ENCODE results near the gene DAP. TPM values are rescaled to one million over a fixed set of nuclear protein-coding genes. Genes with fewer than 3 reads are reported as not detected.

Gene DAP
- total and polyA plus RNA-seq, 12 donors, result 14.2 to 52.5 (median 28.0) TPM

DNA sequence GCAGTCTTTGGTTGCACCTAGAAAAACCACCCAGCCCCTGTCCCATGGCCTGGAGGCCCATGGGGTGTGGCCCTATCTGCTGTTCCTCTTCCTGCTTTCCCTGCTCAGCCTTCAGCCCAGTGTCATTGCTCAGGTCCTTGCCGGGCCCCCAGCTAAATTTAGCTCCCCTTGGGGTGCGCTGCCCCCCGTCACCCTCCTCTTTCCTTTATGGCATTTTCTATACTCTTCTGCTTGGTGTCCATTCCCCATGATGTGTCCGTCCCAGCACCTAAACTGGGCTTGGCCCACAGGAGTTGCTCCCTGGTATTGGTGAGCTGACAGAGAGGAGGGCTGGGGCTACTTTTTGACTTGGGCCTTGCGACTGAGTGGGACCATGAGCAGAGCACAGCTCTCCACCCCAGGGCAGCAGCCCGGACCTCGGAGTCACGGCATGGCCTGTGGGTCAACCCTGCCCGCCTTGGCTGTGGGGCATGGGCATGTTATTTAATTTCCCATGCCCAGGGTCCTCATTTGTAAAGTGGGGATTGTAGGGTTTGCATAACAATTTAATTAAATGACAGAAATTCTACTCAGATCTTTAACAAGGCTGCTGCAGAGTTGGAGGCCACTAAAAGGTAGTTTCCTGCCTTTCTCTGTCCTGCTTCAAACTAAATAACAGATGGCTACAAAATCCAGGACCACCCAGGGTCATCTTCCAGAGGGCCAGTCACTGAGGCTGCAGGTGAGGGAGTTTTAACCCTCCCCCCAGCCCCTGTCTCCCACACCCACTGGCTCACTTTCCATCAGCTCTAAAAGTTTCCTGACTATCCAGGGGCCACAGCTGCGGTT, 98.2 kb downstream of the DAP start:
- intact Hi-C loops (cut with DNase I), result no loop called here
- H3K9me3 ChIP-seq, result peaks cover 0 to 4% (median 0%) of the 10 kb centered on the region in 11 donors
- peak in 1 of 8 donors; percentile 16 for ATAC-seq
- TF ChIP-seq, protein P1, sequence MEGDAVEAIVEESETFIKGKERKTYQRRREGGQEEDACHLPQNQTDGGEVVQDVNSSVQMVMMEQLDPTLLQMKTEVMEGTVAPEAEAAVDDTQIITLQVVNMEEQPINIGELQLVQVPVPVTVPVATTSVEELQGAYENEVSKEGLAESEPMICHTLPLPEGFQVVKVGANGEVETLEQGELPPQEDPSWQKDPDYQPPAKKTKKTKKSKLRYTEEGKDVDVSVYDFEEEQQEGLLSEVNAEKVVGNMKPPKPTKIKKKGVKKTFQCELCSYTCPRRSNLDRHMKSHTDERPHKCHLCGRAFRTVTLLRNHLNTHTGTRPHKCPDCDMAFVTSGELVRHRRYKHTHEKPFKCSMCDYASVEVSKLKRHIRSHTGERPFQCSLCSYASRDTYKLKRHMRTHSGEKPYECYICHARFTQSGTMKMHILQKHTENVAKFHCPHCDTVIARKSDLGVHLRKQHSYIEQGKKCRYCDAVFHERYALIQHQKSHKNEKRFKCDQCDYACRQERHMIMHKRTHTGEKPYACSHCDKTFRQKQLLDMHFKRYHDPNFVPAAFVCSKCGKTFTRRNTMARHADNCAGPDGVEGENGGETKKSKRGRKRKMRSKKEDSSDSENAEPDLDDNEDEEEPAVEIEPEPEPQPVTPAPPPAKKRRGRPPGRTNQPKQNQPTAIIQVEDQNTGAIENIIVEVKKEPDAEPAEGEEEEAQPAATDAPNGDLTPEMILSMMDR (IDR thresholded peaks at IDR 0.05), result no peak
- H3K27ac ChIP-seq, result no peak overlapping the region
- H3K36me3 ChIP-seq, result no peaks in the 10 kb centered on the region
- no peak for DNase-seq
- H3K4me3 ChIP-seq, result no peak overlapping the region
- no peaks in the 10 kb centered on the region for H3K27me3 ChIP-seq
- WGBS, 2 donors, result 86 to 89% methylated on average over 10 of the region's 10 CpGs
- peaks cover 0 to 12% (median 9%) of the 10 kb centered on the region in 9 donors for H3K4me1 ChIP-seq

DNA sequence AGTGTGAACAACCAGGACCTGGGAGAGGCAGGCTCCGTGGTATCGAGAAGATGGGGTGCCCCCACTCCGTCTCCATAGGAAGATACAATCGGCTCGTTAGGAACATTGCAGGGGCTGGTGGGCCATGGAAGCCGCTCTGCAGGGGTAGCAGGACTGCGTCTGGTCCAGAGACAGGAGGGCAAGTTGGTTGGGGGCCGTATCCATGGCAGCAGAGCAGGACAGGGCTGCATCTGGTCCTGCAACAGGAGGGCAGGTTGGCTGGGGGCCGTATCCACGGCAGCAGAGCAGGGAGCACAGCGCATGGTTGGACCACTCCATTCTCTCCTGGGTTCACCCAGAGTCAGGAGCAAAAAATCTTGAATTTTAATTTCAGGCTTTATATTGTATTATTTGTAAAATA, 99.0 kb downstream of the DAP start:
- Histone ChIP-seq H3K27me3 (no peaks in the 10 kb centered on the region), H3K4me3 (no peak overlapping the region), H3K4me1 (peaks cover 0 to 12% (median 9%) of the 10 kb centered on the region in 9 donors), H3K27ac (no peak overlapping the region), H3K9me3 (peaks cover 0 to 4% (median 0%) of the 10 kb centered on the region in 11 donors), H3K36me3 (no peaks in the 10 kb centered on the region)
- 88 to 92% methylated on average over 11 of the region's 11 CpGs for WGBS, 2 donors
- TF ChIP-seq, protein P1 (IDR thresholded peaks at IDR 0.05), result no peak
- intact Hi-C loops (cut with DNase I), result no loop called here
- peak in 1 of 8 donors; percentile 18 for ATAC-seq
- no peak for DNase-seq

DNA sequence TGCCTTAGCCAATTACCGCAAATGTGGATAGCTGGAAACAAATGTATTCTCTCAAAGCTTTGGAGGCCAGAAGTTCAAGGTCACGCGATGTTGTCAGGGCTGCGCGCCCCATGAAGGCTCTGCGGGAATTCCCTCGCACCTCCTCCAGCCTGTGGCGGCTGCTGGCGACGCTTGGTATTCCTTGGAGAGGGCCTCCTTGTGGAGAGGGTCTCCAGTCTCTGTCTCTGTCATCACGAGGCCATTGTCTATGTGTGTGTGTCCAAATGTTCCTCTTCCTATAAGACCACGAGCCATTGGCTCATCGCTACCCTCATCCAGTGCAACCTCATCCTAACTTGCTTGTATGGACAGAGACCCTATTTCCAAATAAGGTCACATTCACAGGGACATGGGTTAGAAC, 99.6 kb downstream of the DAP start:
- H3K27me3 ChIP-seq, result no peaks in the 10 kb centered on the region
- no peak for DNase-seq
- no peak overlapping the region for H3K27ac ChIP-seq
- no peak for ATAC-seq
- H3K4me1 ChIP-seq, result peaks cover 0 to 12% (median 9%) of the 10 kb centered on the region in 9 donors
- no peak overlapping the region for H3K4me3 ChIP-seq
- H3K9me3 ChIP-seq, result peaks cover 0 to 4% (median 0%) of the 10 kb centered on the region in 11 donors
- TF ChIP-seq, protein P1 (IDR thresholded peaks at IDR 0.05), result no peak
- intact Hi-C loops (cut with DNase I), result no loop called here
- peaks cover 0 to 3% (median 0%) of the 10 kb centered on the region in 9 donors for H3K36me3 ChIP-seq
- WGBS, 2 donors, result 93 to 95% methylated on average over 13 of the region's 13 CpGs

DNA sequence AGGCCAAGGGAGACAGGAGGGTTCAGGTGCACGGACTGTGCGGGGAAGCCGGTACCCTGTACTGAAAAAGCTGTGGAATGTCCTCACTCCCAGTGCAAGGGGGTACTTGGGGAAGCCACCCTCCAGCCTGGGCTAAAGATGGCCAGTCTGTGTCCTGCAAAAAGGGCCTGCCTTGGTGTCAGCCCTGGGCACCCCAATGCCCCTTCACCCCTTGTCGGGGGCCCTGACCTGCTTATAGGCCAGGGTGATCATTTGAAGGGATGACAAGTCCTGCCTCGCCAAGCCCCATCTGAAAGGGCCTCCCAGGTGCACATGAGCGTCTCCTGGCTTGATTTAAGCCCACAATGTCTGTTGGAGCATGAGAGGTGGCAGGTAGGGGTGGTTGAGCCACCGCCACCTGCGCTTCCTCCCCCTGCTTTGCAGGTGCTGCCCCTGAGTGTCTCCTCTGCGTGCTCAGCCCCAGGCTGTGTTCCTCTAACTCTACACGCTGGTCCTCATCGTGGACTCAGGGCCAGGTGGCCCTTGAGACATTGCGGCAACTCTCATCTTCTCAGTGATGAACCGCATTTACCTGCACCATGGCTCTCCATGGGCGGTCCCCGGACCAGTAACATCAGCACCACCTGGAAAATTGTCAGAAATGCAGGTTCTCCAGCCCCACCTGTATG, 100.2 kb downstream of the DAP start:
- ATAC-seq (no peak), DNase-seq (no peak)
- H3K4me1 ChIP-seq, result peaks cover 0 to 12% (median 9%) of the 10 kb centered on the region in 9 donors
- no peaks in the 10 kb centered on the region for H3K27me3 ChIP-seq
- peaks cover 0 to 4% (median 0%) of the 10 kb centered on the region in 11 donors for H3K9me3 ChIP-seq
- no peak overlapping the region for H3K4me3 ChIP-seq
- intact Hi-C loops (cut with DNase I), result no loop called here
- no peak overlapping the region for H3K27ac ChIP-seq
- TF ChIP-seq, protein P1 (IDR thresholded peaks at IDR 0.05), result no peak
- 93% methylated on average over 15 of the region's 15 CpGs for WGBS, 2 donors
- peaks cover 0 to 8% (median 0%) of the 10 kb centered on the region in 9 donors for H3K36me3 ChIP-seq
